SU-DHL-6 (cell line): ENCODE results near the gene PDZD2.

ENCODE experiments used
- H2AFZ ChIP-seq: fragments of 200-600 bp; sonication (generic); 2 replicates; pipeline ENCODE4 v1.6.1; 2014; ENCODE audit warnings: low read depth, mild to moderate bottlenecking, moderate library complexity, mixed read lengths, antibody characterized with exemption, low read length; ENCODE audit not compliant: severe bottlenecking
- H3F3A ChIP-seq: fragments of 200-600 bp; shearing (Covaris generic); 2 replicates; pipeline ENCODE4 v1.6.0; 2016; ENCODE audit warnings: antibody characterized with exemption, mild to moderate bottlenecking; ENCODE audit not compliant: insufficient read depth
- H3K27ac ChIP-seq: fragments of 200-600 bp; sonication (generic); 2 replicates; pipeline ENCODE4 v1.5.1; 2016; ENCODE audit warnings: low read depth, mild to moderate bottlenecking, low read length, moderate library complexity, mixed read lengths
- H3K27me3 ChIP-seq: fragments of 200-600 bp; sonication (generic), shearing (Covaris generic); 2 replicates; pipeline ENCODE4 v1.6.0; 2014; ENCODE audit warnings: mild to moderate bottlenecking, low read length
- H3K36me3 ChIP-seq: fragments of 200-600 bp; sonication (generic); 2 replicates; pipeline ENCODE4 v1.6.1; 2014; ENCODE audit warnings: mild to moderate bottlenecking, low read length, mixed read lengths
- H3K4me2 ChIP-seq: fragments of 300-600, 200-600 bp; shearing (Covaris generic), sonication (generic); 2 replicates; pipeline ENCODE4 v1.6.0; 2014; ENCODE audit warnings: low read length, low read depth, mild to moderate bottlenecking; ENCODE audit not compliant: poor library complexity, severe bottlenecking
- H3K4me3 ChIP-seq: fragments of 200-600 bp; sonication (generic); 2 replicates; pipeline ENCODE4 v1.5.1; 2014; ENCODE audit warnings: antibody characterized with exemption, low read length, mild to moderate bottlenecking, mixed read lengths; ENCODE audit not compliant: insufficient read depth, poor library complexity, severe bottlenecking
- H3K79me2 ChIP-seq: fragments of 200-600 bp; sonication (generic); 2 replicates; pipeline ENCODE4 v1.6.1; 2014; ENCODE audit warnings: mild to moderate bottlenecking, low read length, moderate library complexity; ENCODE audit not compliant: insufficient read depth
- H3K9ac ChIP-seq: fragments of 200-600 bp; sonication (generic); 2 replicates; pipeline ENCODE4 v1.7.0; 2014; ENCODE audit warnings: mild to moderate bottlenecking, low read length
- H3K9me2 ChIP-seq: fragments of 200-600 bp; sonication (generic); replicated peaks from 2 replicates; pipeline ENCODE4 v1.6.1; 2014; ENCODE audit warnings: low read length; ENCODE audit not compliant: insufficient read depth
- H3K9me3 ChIP-seq: fragments of 200-600 bp; sonication (generic); 2 replicates; pipeline ENCODE4 v1.6.1; 2014; ENCODE audit warnings: low read length, mixed read lengths; ENCODE audit not compliant: insufficient read depth
- H4K20me1 ChIP-seq: fragments of 200-600 bp; sonication (generic); 2 replicates; pipeline ENCODE4 v1.6.1; 2014; ENCODE audit warnings: low read depth, mild to moderate bottlenecking, antibody characterized with exemption, low read length, moderate library complexity, mixed read lengths
- CTCF ChIP-seq: fragments of 200-600 bp; sonication (generic); IDR thresholded peaks from one replicate; pipeline ENCODE4 v1.5.1; 2017; ENCODE audit warnings: antibody characterized with exemption, mild to moderate bottlenecking, low read length, moderate library complexity; ENCODE audit not compliant: insufficient read depth, poor library complexity, severe bottlenecking
- EZH2phosphoT487 ChIP-seq: fragments of 200-600 bp; sonication (generic), shearing (Covaris generic); conservative IDR thresholded peaks from 2 replicates; pipeline ENCODE4 v1.6.1; 2018; ENCODE audit warnings: mild to moderate bottlenecking, antibody characterized with exemption, low read length, moderate library complexity, mixed read lengths

The PDZD2 gene

DNA sequence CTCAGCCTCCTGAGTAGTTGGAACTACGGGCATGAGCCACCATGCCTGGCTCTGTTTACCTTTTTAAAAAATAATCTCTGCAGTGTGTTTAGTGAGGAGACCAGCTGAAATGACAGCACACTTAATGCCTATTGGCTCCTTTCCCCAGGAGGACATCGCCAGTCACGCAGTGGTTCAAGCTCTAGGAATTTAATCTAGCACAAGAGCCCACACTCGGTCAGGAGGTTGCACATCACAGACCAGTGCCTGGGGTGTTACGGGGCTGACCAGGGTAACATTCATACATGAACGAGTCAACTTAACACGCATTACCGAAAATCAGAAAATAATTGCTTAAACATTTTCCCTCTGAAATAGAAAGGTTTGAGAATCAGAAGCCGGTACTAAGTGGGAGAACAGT lies 318.2 kb downstream of the PDZD2 start:
- TF ChIP-seq CTCF: no peak
- TF ChIP-seq EZH2phosphoT487: no peak
- Histone ChIP-seq H3K9ac (no peak overlapping the region), H4K20me1 (no peaks in the 10 kb centered on the region)

DNA sequence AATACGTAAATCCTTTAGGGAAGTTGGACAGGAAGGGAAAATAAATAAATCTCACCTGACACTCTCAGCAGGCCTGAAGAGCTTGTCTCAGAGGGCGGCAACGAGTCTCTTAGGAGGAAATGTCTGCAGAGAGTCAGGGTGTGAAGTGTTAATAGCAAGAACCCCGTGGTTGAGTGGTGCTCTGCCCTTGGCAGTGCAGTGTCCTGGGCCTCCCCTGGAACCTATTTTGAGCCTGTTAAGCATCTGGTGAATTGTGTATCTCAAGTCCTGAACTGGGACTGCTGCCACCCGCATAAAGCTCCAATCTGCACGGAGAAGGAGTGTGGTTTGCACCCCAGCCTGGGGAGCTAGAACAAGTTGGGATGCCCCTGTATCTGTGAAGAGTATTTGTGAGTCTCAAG lies 323.4 kb downstream of the PDZD2 start:
- Histone ChIP-seq H3K79me2 (no peaks in the 10 kb centered on the region), H3K27me3 (no peaks in the 10 kb centered on the region), H4K20me1 (no peaks in the 10 kb centered on the region), H3K9ac (no peak overlapping the region), H3F3A (no peaks in the 10 kb centered on the region), H3K4me3 (no peak overlapping the region), H3K9me3 (no peaks in the 10 kb centered on the region), H3K4me2 (no peak overlapping the region), H3K36me3 (no peaks in the 10 kb centered on the region), H2AFZ (no peak overlapping the region), H3K9me2 (no peaks in the 10 kb centered on the region), H3K27ac (no peak overlapping the region)
- TF ChIP-seq CTCF (no peak), EZH2phosphoT487 (no peak)

More for the DNA sequence above, 318.2 kb downstream of the PDZD2 start:
- Histone ChIP-seq H3F3A (no peaks in the 10 kb centered on the region), H3K27ac (no peak overlapping the region), H2AFZ (no peak overlapping the region), H3K9me2 (no peaks in the 10 kb centered on the region), H3K27me3 (no peaks in the 10 kb centered on the region), H3K36me3 (no peaks in the 10 kb centered on the region), H3K4me2 (no peak overlapping the region), H3K4me3 (no peak overlapping the region), H3K79me2 (no peaks in the 10 kb centered on the region), H3K9me3 (no peaks in the 10 kb centered on the region)

DNA sequence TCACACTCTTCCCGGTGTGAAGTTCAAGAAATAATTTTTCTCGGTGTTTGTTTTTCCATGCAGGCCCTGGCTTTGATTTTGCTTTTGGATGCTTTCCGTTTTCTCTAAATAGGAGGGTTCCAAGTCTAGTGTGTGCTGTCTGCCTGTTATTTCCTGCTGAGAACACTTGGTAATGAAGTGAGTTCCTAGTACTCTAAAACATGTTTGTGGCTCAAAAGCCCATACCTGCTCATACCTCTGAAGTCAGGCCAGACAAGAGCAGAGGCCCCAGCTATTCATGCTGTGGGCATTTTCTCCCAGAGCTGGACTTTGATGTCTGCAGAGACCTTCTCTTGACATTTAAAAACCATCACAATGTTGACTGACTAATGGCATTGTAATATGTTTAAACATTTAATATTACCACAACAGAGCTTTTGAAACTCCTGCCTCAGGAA lies 324.0 kb downstream of the PDZD2 start:
- H3K79me2 ChIP-seq: no peaks in the 10 kb centered on the region
- H3K27me3 ChIP-seq: no peaks in the 10 kb centered on the region
- TF ChIP-seq EZH2phosphoT487 (no peak), CTCF (no peak)
- H3K9ac ChIP-seq: no peak overlapping the region
- no peaks in the 10 kb centered on the region for H3K36me3 ChIP-seq
- no peaks in the 10 kb centered on the region for H3K9me3 ChIP-seq
- H3K4me3 ChIP-seq: no peak overlapping the region
- no peaks in the 10 kb centered on the region for H3F3A ChIP-seq
- no peak overlapping the region for H3K27ac ChIP-seq
- no peaks in the 10 kb centered on the region for H4K20me1 ChIP-seq
- no peak overlapping the region for H3K4me2 ChIP-seq
- no peaks in the 10 kb centered on the region for H3K9me2 ChIP-seq
- H2AFZ ChIP-seq: no peak overlapping the region
